Activated CD4-positive, alpha-beta T cell treated with anti-CD3 and anti-CD28 coated beads for 36 hours (primary cell): ENCODE data around the gene MYOM1. TPM values are rescaled to one million over a fixed set of nuclear protein-coding genes. Genes with fewer than 3 reads are reported as not detected.
A peak's percentile ranks its signal among the peaks of the same experiment; 100 is the strongest.

Source experiments
- ATAC-seq: fragments of 200-7000 bp; cut with Tn5 transposase; one replicate; pipeline ENCODE4 v1.10.0; 2021; ENCODE audit warnings: mild to moderate bottlenecking, moderate library complexity
- CTCF ChIA-PET: fragments of 350-600 bp; sonication (Branson Sonifier 250); formaldehyde crosslinking; loops from one replicate; lab custom pipeline; 2021; ENCODE audit warnings: antibody characterized with exemption; lab: Charles Lee
- POLR2A ChIA-PET: fragments of 350-600 bp; sonication (Branson Sonifier 250); formaldehyde crosslinking; loops from one replicate; lab custom pipeline; 2021; ENCODE audit warnings: antibody characterized with exemption, inconsistent platforms; lab: Charles Lee
- DNase-seq: peaks from one replicate; pipeline ENCODE4 v3.0.0-alpha.2; 2020
- H3K27ac Mint-ChIP-seq: one replicate; pipeline ENCODE4 v1.8.0; 2021; ENCODE audit warnings: mixed read lengths
- H3K27me3 Mint-ChIP-seq: one replicate; pipeline ENCODE4 v1.8.0; 2021; ENCODE audit warnings: mixed read lengths
- H3K36me3 Mint-ChIP-seq: one replicate; pipeline ENCODE4 v1.8.0; 2021; ENCODE audit warnings: low read depth, mixed read lengths
- H3K4me1 Mint-ChIP-seq: one replicate; pipeline ENCODE4 v1.8.0; 2021; ENCODE audit warnings: mixed read lengths
- H3K4me3 Mint-ChIP-seq: one replicate; pipeline ENCODE4 v1.8.0; 2021; ENCODE audit warnings: mild to moderate bottlenecking, moderate library complexity, mixed read lengths
- H3K9me3 Mint-ChIP-seq: one replicate; pipeline ENCODE4 v1.8.0; 2021; ENCODE audit warnings: low read depth, mixed read lengths
- intact Hi-C, 2 experiments: fragments of 100-400 bp; cut with DNase I in 1 of 2; cut with micrococcal nuclease in 1 of 2; formaldehyde crosslinking; loops; one replicate each; pipeline versions ENCODE4 v1.14.2 to v1.15.1; 2022 to 2024; cut with DNase I, micrococcal nuclease
- total RNA-seq, 2 experiments: library from RNA; stranded (reverse); gene quantifications; one replicate each; pipeline ENCODE4 v1.2.3, GENCODE V29; 2021

Gene MYOM1
- total RNA-seq, 2 experiments from 2014 or later: 0.89 to 0.95 TPM

- Mint-ChIP-seq H3K27ac (no peak overlapping the region), H3K36me3 (no peaks in the 10 kb centered on the region), H3K4me1 (no peaks in the 10 kb centered on the region), H3K27me3 (no peaks in the 10 kb centered on the region), H3K9me3 (no peaks in the 10 kb centered on the region), H3K4me3 (no peak overlapping the region)
- DNase-seq (no peak), ATAC-seq (no peak)
- intact Hi-C loops: no loop called here
- ChIA-PET CTCF (interaction anchor here (0.6 kb wide), 1 partner anchor 15 kb away, joined by 3 read pairs; no protein-coding TSS in a partner anchor), POLR2A (no interaction called here)
Measured at GRCh38 chr18:3114026-3114425, 105.7 kb downstream of the MYOM1 start.

DNA sequence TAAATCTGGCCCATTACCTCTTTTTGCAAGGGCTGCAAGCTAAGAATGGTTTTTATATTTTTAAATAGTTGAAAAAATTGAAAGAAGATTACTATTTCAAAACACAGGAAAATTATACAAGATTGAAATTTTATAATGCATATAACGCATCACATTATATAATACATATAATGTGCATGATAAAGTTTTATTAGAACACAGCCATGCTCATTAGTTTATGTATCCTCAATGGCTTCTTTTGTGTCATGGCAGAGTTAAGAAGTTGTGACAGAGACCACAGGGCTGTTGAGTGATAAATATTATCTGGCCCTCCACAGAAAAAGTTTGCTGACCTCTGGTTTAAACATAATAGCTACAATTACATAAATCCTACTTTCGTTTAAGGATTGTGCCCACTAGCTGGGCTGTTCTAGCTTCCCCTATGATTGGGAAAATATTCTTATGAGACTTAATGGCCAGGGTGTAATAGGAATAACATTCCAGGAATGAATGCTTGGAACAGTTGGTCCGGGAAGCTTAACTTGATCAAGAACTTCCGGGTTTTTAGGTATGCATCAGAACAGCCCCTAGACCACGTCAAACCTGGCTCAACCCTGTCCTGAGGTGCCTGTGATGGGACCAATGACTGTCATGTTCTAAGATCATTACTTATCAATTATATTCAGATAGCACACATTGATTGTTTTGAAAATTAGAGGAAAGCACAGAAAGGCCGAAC lies 108.1 kb downstream of the MYOM1 start:
- intact Hi-C loops: no loop called here
- CTCF ChIA-PET: interaction anchor here (0.6 to 2.7 kb wide), 6 partner anchors 17 to 210 kb away, joined by 3 to 15 read pairs (median 3); no protein-coding TSS in a partner anchor
- no peak for DNase-seq
- no peak overlapping the region for H3K4me3 Mint-ChIP-seq
- no peak overlapping the region for H3K27ac Mint-ChIP-seq
- no peaks in the 10 kb centered on the region for H3K4me1 Mint-ChIP-seq
- H3K27me3 Mint-ChIP-seq: no peaks in the 10 kb centered on the region
- ATAC-seq: no peak
- H3K9me3 Mint-ChIP-seq: no peaks in the 10 kb centered on the region
- POLR2A ChIA-PET: no interaction called here
- H3K36me3 Mint-ChIP-seq: no peaks in the 10 kb centered on the region

DNA sequence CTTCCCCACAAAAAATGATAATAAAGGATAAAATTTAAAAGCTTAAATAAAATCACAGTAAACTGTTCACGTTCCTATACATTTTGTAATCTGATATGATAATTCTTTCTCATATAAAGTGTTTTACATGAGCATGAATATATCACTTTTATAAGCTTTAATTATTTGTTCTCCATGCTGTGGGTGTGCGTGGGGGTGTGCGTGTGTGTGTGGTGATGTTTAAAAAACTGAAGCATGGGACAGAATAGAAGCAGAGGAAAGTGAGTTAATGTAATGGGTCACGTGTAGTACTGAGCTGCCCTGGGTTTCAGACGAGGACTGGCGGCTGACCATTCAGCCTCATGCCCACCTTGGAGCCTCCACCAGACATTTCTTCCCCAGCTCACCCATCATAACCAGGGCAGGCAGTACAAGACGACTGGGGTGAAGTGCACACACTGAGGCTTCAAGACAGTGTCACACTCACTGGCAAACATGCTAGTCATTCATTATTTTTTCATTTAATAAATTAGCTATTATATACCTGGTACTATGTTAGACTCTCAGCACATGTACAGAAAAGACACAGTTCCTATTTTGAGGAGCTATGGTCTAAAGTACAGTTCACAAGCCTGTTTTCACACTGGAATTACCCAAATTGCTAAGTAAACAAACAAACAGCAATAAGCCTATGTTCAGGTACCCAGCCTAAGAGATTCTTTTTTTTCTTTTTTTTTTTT lies 109.6 kb downstream of the MYOM1 start:
- DNase-seq (no peak), ATAC-seq (no peak)
- H3K27me3 Mint-ChIP-seq: no peaks in the 10 kb centered on the region
- H3K4me3 Mint-ChIP-seq: no peak overlapping the region
- H3K4me1 Mint-ChIP-seq: no peaks in the 10 kb centered on the region
- CTCF ChIA-PET: interaction anchor here (1.0 to 2.7 kb wide), 4 partner anchors 10 to 123 kb away, joined by 3 to 15 read pairs (median 5); no protein-coding TSS in a partner anchor
- no peaks in the 10 kb centered on the region for H3K9me3 Mint-ChIP-seq
- POLR2A ChIA-PET: no interaction called here
- no peak overlapping the region for H3K27ac Mint-ChIP-seq
- H3K36me3 Mint-ChIP-seq: no peaks in the 10 kb centered on the region
- intact Hi-C loops: no loop called here

DNA sequence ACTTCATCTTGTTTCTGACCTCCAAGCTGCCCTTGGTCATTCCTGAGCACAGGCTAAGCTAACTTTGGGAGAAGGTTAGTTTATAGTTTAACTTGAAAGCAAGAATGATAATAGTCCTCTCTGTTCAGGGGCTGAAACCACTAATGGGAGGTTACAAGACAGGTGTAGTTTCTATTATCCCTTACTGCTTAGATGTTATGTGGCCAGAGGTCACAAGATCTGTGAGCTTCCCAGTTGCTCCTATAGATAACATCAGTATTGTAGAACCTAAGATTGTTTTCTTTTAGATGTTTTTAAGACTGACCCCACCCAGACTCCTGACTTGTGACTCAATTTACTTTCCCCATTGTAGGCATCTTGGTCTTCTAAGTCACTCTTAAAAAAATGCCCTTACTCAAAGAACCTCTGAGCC lies 112.0 kb downstream of the MYOM1 start:
- H3K4me3 Mint-ChIP-seq: no peak overlapping the region
- H3K4me1 Mint-ChIP-seq: no peaks in the 10 kb centered on the region
- ChIA-PET POLR2A (no interaction called here), CTCF (interaction anchor here (1.0 to 1.4 kb wide), 4 partner anchors 9 to 46 kb away, joined by 3 read pairs; no protein-coding TSS in a partner anchor)
- H3K9me3 Mint-ChIP-seq: no peaks in the 10 kb centered on the region
- no peaks in the 10 kb centered on the region for H3K36me3 Mint-ChIP-seq
- intact Hi-C loops: no loop called here
- ATAC-seq (no peak), DNase-seq (no peak)
- no peaks in the 10 kb centered on the region for H3K27me3 Mint-ChIP-seq
- no peak overlapping the region for H3K27ac Mint-ChIP-seq

DNA sequence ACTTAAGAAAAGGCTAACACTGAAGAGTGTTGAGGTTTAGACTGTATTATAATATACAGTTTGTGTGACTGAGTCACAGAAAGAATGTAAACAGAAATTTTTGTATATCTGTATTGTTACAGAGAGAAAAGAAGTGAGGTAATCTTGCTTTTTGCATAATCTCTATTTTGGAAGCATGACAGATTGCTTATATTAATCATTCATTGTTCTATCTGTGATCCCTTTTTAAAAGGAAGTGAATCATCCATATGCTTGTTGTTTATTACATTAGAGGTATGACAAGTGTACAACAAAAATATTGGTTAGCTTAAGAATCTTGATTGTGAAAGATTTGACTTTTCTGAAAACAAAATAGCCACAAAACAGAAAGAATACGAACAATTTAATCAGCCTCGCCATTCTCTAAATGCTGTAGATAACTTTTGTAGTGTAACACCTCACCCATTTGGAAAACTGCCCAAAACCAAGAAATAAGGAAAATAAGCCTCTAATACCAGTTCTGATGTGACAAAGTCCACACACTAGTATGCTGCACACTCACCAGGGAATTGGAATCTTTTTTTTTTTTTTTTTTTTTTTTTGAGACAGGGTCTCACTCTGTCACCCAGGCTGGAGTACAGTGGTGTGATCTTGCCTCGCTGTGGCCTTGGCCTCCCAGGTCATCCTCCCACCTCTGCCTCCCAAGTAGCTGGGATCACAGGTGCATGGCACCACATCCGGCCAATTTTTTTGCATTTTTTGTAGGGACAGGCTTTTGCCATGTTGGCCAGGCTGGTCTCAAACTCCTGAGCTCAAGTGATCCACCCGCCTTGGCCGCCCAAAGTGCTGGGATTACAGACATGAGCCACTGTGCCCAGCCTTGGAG lies 115.3 kb downstream of the MYOM1 start:
- ATAC-seq (no peak), DNase-seq (no peak)
- POLR2A ChIA-PET: no interaction called here
- Mint-ChIP-seq H3K4me1 (no peaks in the 10 kb centered on the region), H3K27me3 (no peaks in the 10 kb centered on the region), H3K4me3 (no peak overlapping the region), H3K36me3 (no peaks in the 10 kb centered on the region), H3K9me3 (no peaks in the 10 kb centered on the region), H3K27ac (no peak overlapping the region)
- CTCF ChIA-PET: interaction anchor here (1.5 to 1.6 kb wide), 2 partner anchors 25 to 32 kb away, joined by 5 to 8 read pairs; no protein-coding TSS in a partner anchor
- intact Hi-C loops: no loop called here

DNA sequence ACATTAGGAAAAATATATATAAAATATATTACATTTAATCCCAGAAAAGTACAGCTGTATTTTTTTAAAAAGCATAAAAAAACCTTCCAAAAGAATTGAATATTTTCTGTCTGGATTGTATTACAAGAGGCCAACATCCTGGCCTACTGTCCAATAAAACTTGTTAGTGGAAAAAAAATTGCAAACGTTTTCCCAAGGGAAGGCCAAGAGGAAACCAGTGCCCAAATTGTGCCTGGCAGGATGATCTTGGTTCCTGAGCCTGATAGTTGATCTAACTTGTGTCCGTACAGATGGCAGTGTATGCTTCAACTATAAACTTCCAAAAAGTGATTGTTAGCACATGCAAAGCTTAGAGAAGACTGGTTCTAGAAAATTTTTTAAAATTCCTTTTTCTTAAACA lies 116.2 kb downstream of the MYOM1 start:
- CTCF ChIA-PET: interaction anchor here (0.6 to 1.5 kb wide), 2 partner anchors 25 to 668 kb away, joined by 5 to 8 read pairs; no protein-coding TSS in a partner anchor

DNA sequence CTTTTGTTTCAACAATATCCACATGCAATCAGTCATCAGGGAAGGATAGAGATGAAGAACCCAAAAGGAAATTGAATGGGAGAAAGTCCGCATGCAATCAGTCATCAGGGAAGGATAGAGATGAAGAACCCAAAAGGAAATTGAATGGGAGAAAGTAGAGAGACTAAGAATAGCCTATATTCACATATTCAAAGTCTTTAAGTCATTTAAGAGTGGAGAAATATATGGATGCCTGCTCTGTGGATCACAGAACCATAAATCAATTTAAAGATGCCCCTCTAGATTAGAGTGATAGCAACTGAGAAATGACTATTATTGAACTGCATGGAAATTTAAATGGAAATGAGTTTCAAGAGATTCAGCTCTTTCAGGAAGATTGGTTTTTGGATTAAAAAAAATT lies 116.8 kb downstream of the MYOM1 start:
- ChIA-PET CTCF (interaction anchor here (0.6 to 1.5 kb wide), 2 partner anchors 26 to 669 kb away, joined by 5 to 8 read pairs; no protein-coding TSS in a partner anchor), POLR2A (no interaction called here)
- no peaks in the 10 kb centered on the region for H3K27me3 Mint-ChIP-seq
- no peaks in the 10 kb centered on the region for H3K36me3 Mint-ChIP-seq
- DNase-seq: no peak
- intact Hi-C loops: no loop called here
- peaks cover under 1% of the 10 kb centered on the region for H3K4me1 Mint-ChIP-seq
- H3K9me3 Mint-ChIP-seq: no peaks in the 10 kb centered on the region
- no peak for ATAC-seq
- no peak overlapping the region for H3K4me3 Mint-ChIP-seq
- H3K27ac Mint-ChIP-seq: no peak overlapping the region

More for the DNA sequence above, 116.2 kb downstream of the MYOM1 start:
- intact Hi-C loops: no loop called here
- no peaks in the 10 kb centered on the region for H3K36me3 Mint-ChIP-seq
- no peak for DNase-seq
- no peaks in the 10 kb centered on the region for H3K9me3 Mint-ChIP-seq
- no peaks in the 10 kb centered on the region for H3K27me3 Mint-ChIP-seq
- POLR2A ChIA-PET: no interaction called here
- H3K4me1 Mint-ChIP-seq: no peaks in the 10 kb centered on the region
- ATAC-seq: no peak
- H3K27ac Mint-ChIP-seq: no peak overlapping the region
- H3K4me3 Mint-ChIP-seq: no peak overlapping the region

GRCh38 chr18:3100498-3101132 lies 119.2 kb downstream of the MYOM1 start:
- Mint-ChIP-seq H3K4me1 (peaks cover 13% of the 10 kb centered on the region), H3K4me3 (no peak overlapping the region), H3K27me3 (no peaks in the 10 kb centered on the region), H3K9me3 (no peaks in the 10 kb centered on the region), H3K27ac (no peak overlapping the region), H3K36me3 (no peaks in the 10 kb centered on the region)
- ChIA-PET POLR2A (interaction anchor here (0.6 kb wide), 1 partner anchor 100 kb away, joined by 7 read pairs; no protein-coding TSS in a partner anchor), CTCF (interaction anchor here (0.5 to 2.1 kb wide), 8 partner anchors 10 to 671 kb away, joined by 3 to 9 read pairs (median 4); no protein-coding TSS in a partner anchor)
- no peak for DNase-seq
- intact Hi-C loops: no loop called here
- no peak for ATAC-seq

DNA sequence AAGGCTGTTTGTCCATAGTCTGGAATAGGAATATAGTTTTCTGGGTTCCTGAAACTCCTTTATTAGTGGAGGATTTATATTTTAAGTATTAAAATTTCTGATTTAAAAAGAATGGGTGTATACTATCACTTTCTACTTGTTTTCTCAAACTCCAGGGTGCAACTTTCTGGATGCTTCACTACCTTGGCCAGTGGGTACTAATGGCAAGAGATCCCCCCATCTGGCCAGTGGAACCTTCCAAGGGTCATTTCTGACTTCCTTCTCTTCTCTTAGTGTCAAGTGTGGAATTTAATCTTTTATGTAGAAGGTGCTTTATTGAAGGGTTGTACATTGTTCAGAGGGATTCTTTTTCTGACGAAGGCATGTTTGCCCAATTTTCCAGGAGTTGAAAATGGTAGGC lies 120.4 kb downstream of the MYOM1 start:
- peaks cover 13% of the 10 kb centered on the region for H3K4me1 Mint-ChIP-seq

GRCh38 chr18:3097082-3097481 lies 122.7 kb downstream of the MYOM1 start:
- Mint-ChIP-seq H3K27me3 (no peaks in the 10 kb centered on the region), H3K4me3 (no peak overlapping the region), H3K27ac (peak overlapping the region; percentile 23), H3K4me1 (peaks cover 13% of the 10 kb centered on the region), H3K36me3 (no peaks in the 10 kb centered on the region), H3K9me3 (no peaks in the 10 kb centered on the region)
- peak; percentile 90 for ATAC-seq
- no peak for DNase-seq
- ChIA-PET CTCF (interaction anchor here (0.8 to 2.7 kb wide), 10 partner anchors 8 to 898 kb away, joined by 3 to 9 read pairs (median 5); no protein-coding TSS in a partner anchor), POLR2A (no interaction called here)
- intact Hi-C loops: no loop called here

More for the DNA sequence above, 120.4 kb downstream of the MYOM1 start:
- ChIA-PET POLR2A (no interaction called here), CTCF (no interaction called here)
- Mint-ChIP-seq H3K9me3 (no peaks in the 10 kb centered on the region), H3K36me3 (no peaks in the 10 kb centered on the region), H3K27me3 (no peaks in the 10 kb centered on the region), H3K27ac (no peak overlapping the region), H3K4me3 (no peak overlapping the region)
- DNase-seq (no peak), ATAC-seq (no peak)
- intact Hi-C loops: no loop called here
